Measurements from ENCODE around the gene ATF7.

DNA sequence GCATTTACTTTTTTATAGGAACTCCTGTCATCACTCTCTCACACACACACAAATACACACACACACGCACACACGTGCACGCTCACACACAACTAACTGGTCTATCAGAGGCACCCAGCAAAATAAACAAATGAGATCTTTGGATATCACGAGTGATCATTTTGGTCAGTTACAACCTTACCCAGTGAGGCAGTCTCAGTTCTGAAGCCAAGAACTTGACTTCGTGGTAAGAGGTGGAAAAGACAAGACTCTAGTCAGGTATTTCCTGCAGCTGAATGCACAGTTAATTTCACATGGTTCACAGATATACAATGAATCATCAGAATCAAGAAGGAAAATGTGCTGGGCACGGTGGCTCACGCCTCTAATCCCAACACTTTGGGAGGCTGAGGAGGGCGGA is 39.4 kb downstream of the ATF7 start:
- TF ChIP-seq CTCF (tag by site-specific recombination; IDR thresholded peaks at IDR 0.05) (no peak), ZNF114 (tag by site-specific recombination; IDR thresholded peaks at IDR 0.05) (no peak), ZNF23 (tag by site-specific recombination; IDR thresholded peaks at IDR 0.05; ENCODE audit: borderline replicate concordance) (no peak), ZNF600 (tag by site-specific recombination; IDR thresholded peaks at IDR 0.05) (no peak)
- TF ChIP-seq, protein P1, sequence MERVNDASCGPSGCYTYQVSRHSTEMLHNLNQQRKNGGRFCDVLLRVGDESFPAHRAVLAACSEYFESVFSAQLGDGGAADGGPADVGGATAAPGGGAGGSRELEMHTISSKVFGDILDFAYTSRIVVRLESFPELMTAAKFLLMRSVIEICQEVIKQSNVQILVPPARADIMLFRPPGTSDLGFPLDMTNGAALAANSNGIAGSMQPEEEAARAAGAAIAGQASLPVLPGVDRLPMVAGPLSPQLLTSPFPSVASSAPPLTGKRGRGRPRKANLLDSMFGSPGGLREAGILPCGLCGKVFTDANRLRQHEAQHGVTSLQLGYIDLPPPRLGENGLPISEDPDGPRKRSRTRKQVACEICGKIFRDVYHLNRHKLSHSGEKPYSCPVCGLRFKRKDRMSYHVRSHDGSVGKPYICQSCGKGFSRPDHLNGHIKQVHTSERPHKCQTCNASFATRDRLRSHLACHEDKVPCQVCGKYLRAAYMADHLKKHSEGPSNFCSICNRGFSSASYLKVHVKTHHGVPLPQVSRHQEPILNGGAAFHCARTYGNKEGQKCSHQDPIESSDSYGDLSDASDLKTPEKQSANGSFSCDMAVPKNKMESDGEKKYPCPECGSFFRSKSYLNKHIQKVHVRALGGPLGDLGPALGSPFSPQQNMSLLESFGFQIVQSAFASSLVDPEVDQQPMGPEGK (tag by site-specific recombination; IDR thresholded peaks at IDR 0.05): no peak

Data from HEK293 (cell line).